GM12865 (cell line): ENCODE results near the gene SPHK1.

Experiments
- DNase-seq: peaks from one replicate; pipeline ENCODE4 v3.0.0; 2010; ENCODE audit warnings: low read depth
- H3K4me3 ChIP-seq: 2 replicates; pipeline ENCODE4 v1.5.1; 2011; ENCODE audit warnings: mild to moderate bottlenecking, low read depth, low read length, control low read depth
- TF ChIP-seq, protein P1 (sequence below): IDR thresholded peaks from 2 replicates; pipeline ENCODE4 v1.5.1; 2011; ENCODE audit warnings: low read length, control low read depth, low read depth, inconsistent platforms; ENCODE audit not compliant: insufficient read depth; ENCODE audit errors: missing control alignments

SPHK1 gene

DNA sequence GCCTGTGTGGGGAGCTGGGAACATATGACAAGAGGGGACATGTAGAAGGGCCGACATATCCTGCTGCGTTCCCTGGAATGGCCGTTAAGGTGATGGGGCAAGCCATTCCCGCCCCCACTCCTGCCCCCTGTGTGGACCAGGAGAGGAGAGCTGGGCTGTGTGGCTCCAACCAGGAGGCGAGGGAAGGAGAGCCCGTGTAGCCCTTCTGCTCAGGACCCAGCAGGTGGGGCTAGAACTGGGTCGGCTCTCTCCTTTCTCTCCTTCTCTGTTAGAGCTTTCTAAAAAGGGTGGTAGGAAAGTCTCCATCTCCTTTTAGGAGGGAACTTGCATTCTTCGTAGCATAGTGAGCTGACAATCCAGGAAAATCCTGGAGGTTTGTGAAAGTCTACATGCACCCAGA lies 12.8 kb downstream of the SPHK1 start:
- no peak for DNase-seq
- TF ChIP-seq, protein P1, sequence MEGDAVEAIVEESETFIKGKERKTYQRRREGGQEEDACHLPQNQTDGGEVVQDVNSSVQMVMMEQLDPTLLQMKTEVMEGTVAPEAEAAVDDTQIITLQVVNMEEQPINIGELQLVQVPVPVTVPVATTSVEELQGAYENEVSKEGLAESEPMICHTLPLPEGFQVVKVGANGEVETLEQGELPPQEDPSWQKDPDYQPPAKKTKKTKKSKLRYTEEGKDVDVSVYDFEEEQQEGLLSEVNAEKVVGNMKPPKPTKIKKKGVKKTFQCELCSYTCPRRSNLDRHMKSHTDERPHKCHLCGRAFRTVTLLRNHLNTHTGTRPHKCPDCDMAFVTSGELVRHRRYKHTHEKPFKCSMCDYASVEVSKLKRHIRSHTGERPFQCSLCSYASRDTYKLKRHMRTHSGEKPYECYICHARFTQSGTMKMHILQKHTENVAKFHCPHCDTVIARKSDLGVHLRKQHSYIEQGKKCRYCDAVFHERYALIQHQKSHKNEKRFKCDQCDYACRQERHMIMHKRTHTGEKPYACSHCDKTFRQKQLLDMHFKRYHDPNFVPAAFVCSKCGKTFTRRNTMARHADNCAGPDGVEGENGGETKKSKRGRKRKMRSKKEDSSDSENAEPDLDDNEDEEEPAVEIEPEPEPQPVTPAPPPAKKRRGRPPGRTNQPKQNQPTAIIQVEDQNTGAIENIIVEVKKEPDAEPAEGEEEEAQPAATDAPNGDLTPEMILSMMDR, result no peak

DNA sequence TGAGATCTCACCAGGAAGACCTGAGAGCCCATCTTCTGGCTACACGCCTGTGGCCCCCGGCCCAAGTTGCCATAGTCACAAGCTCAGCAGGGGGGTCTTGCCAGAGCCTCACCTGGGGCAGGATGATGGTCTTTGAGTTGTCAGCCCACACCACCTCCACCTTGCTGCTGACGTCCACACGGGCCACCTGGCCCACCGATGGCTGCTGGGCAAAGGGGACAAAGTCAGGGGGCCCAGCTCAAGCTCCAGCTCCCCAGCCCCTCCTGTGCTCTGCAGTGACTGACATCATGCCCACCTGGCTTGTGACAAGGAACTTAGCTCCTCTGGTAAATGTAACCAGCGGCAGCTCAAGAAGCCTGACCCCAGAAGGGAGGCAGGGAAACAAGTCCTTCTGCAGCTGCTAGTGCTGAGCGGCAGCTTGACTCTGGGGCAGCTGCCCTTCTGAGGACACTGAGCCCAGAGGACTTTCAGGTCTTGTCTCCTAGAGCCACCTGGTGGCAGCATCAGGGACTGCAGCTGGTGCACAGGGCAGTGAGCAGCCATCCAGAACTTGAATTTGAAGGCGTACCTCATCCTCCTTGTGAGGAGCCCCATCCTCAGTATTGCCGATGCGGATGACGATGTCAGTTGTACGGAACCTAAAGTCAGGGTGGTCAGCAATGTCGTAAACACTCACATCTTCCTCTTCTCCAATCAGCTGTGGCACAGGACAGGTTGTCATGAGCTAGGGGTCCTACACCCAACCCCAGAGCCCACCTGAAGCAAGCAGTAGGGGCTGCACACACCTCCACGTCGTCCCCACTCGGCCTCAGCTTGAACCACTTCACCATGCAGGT lies 13.5 kb downstream of the SPHK1 start:
- peak; percentile 89 for DNase-seq

More for the DNA sequence above, 12.8 kb downstream of the SPHK1 start:
- H3K4me3 ChIP-seq, result no peak overlapping the region

DNA sequence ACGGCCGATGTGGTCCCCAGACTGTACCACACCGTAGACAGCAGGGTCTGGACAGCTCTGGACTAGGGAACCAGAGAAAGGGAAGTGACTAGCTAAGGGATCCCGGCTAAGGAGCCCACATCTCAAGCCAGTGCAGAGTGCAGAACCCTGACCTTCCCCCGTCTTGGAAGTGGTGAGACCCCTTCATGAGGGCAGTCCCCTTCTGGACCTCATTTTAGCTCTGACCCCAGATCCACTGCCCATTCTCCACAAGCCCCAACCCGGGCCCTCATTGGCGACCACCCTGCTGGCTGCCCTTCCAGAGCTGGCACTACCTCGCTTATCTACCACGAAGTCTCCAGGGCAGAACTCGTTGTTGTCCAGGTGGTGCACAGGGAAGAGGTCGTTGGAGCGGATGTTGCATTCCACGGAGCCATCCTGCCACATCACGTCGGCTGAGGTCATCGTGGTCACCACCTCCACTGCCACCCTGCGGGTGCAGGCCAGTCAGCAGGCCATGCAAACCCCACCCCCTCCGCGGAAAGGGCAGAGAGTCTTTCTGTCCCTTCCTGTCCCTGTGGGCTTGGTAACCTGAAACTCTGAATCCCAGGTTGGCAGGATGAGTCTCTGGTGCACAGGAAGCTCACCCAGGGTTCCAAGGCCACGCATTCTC lies 14.2 kb downstream of the SPHK1 start:
- TF ChIP-seq, protein P1, result no peak
- H3K4me3 ChIP-seq, result no peak overlapping the region
- DNase-seq, result no peak

More for the DNA sequence above, 13.5 kb downstream of the SPHK1 start:
- TF ChIP-seq, protein P1, result peak; percentile 98
- no peak overlapping the region for H3K4me3 ChIP-seq

DNA sequence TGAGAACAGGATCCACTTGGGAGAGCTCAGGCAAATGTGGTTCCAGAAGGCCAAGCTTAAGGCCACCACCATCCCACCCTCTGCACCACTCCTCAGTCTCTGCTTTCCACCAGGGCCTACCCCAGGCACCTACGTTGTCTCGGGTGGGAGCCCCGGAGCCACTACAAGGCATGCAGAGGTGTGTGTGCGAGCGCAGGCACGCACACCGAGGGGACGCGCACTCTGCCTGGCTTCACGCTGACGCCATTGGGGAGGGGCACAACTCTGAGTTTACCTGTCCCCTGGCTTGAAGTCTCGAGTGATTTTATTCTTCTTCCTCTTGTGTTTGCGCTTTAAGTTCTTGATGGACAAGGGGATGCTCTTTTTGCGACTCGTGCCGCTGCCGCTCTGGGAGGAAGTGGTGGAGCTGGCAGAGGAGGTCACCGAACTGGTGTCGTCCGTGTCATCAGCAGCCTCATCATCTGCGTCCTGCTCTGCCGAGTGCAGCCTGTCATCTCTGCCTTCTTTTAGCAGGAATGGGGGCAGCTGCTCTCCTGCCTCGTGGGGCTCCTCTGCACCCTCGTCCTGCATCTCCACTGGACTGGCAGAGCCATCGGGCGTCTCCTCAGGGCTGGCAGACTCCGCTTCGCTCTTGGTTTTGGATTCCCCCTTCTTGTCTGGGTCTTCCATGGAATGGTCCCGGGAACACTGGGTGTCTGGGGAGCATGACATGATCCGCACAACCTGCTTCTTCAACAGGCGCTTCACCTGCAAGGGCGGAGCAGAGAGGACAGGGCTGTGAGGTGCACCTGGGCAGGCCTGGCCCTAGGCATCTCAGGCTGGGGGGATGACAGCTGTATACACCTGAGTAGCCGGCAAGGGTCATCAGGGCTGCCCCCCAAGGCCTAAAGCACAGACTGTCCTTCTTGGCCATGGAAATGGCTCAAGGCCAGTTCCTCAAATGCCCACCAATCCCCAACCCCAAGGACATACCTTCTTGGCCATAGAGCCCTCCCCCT lies 15.1 kb downstream of the SPHK1 start:
- TF ChIP-seq, protein P1, result no peak
- DNase-seq, result no peak

DNA sequence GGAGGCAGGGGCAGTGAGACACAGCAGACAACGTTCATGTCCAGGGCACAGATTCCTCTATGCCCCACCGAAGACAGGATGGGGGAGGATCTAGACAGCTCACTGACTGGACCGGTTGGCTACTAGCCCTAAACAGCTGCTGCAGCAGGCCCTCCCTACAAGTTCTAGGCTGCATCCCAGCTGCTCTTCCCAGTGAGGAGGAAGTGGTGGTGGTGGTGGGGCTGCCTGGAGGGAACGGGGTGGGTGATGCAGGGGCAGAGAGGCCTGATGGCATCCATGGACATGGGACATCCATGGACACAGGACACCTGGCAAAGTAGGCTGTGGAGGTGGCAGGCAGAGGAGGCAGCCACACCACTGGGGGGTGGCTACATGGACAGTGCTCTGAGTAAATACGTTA lies 18.3 kb downstream of the SPHK1 start:
- TF ChIP-seq, protein P1, result no peak
- H3K4me3 ChIP-seq, result no peak overlapping the region
- DNase-seq, result no peak

More for the DNA sequence above, 15.1 kb downstream of the SPHK1 start:
- no peak overlapping the region for H3K4me3 ChIP-seq

DNA sequence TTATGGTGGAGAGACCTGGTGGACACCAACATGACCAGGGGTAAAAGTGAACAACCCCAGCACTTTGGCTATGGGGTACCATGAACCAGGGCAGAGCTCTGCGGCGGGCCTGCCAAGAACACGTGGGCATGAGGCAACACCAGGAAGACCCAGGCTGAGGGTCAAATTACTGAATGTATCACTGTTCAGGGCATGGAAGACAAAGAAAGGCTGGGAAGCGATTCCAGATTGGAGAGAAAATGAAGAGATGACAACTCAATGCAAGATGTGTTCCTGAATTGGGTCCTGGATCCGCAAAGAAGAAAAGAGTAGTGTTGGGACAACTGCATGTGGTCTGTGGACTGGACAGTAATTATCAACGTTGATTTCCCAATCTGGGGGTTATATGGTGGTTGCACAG lies 19.8 kb downstream of the SPHK1 start:
- H3K4me3 ChIP-seq, result no peak overlapping the region
- DNase-seq, result no peak
- TF ChIP-seq, protein P1, result no peak
